GM18951 (cell line): Measurements from ENCODE around the gene GADL1.

Experiments used
- POLR2A ChIP-seq: IDR thresholded peaks from 4 replicates; pipeline ENCODE4 v1.6.1; 2011; ENCODE audit warnings: mild to moderate bottlenecking; ENCODE audit not compliant: insufficient read length, insufficient read depth; ENCODE audit errors: extremely low read depth
- in situ Hi-C: fragments of 300-500 bp; cut with MboI; formaldehyde crosslinking; loops from one replicate; pipeline ENCODE4 v1.12.0; 2022; ENCODE audit warnings: low sequenced_read_pairs, mixed read lengths, inconsistent platforms; ENCODE audit not compliant: unreplicated experiment

The GADL1 gene

GRCh38 chr3:30729936-30730335 is 164.5 kb downstream of the GADL1 start:
- TF ChIP-seq POLR2A, result no peak
- in situ Hi-C loops, result no loop called here

- in situ Hi-C loops, result no loop called here
- no peak for TF ChIP-seq POLR2A
These were observed 164.9 kb downstream of the GADL1 start for GRCh38 chr3:30729512-30729911.

GRCh38 chr3:30728143-30728542 is 166.3 kb downstream of the GADL1 start:
- in situ Hi-C loops, result no loop called here
- TF ChIP-seq POLR2A, result no peak

- TF ChIP-seq POLR2A, result no peak
- in situ Hi-C loops, result no loop called here
These were observed 169.6 kb downstream of the GADL1 start for GRCh38 chr3:30724863-30725262.

GRCh38 chr3:30723211-30723610 is 171.2 kb downstream of the GADL1 start:
- in situ Hi-C loops, result no loop called here
- no peak for TF ChIP-seq POLR2A

GRCh38 chr3:30721314-30721634 is 173.2 kb downstream of the GADL1 start:
- in situ Hi-C loops, result no loop called here
- no peak for TF ChIP-seq POLR2A

- TF ChIP-seq POLR2A, result no peak
- in situ Hi-C loops, result no loop called here
These were observed 173.7 kb downstream of the GADL1 start for GRCh38 chr3:30720586-30721313.

GRCh38 chr3:30719536-30719935 is 174.9 kb downstream of the GADL1 start:
- in situ Hi-C loops, result no loop called here
- TF ChIP-seq POLR2A, result no peak

- in situ Hi-C loops, result no loop called here
- TF ChIP-seq POLR2A, result no peak
These were observed 180.5 kb downstream of the GADL1 start for GRCh38 chr3:30713885-30714503.

GRCh38 chr3:30712991-30713390 is 181.5 kb downstream of the GADL1 start:
- TF ChIP-seq POLR2A, result no peak
- in situ Hi-C loops, result no loop called here

- in situ Hi-C loops, result no loop called here
These were observed 182.6 kb downstream of the GADL1 start for GRCh38 chr3:30711867-30712266.

GRCh38 chr3:30711151-30711550 is 183.3 kb downstream of the GADL1 start:
- no peak for TF ChIP-seq POLR2A
- in situ Hi-C loops, result no loop called here

More at GRCh38 chr3:30711867-30712266, 182.6 kb downstream of the GADL1 start:
- TF ChIP-seq POLR2A, result no peak

GRCh38 chr3:30710017-30710416 is 184.4 kb downstream of the GADL1 start:
- in situ Hi-C loops, result no loop called here
- TF ChIP-seq POLR2A, result no peak

GRCh38 chr3:30708472-30708871 is 186.0 kb downstream of the GADL1 start:
- in situ Hi-C loops, result no loop called here
- no peak for TF ChIP-seq POLR2A
